ENCODE data around the gene PLBD2. TPM values are rescaled to one million over a fixed set of nuclear protein-coding genes. Genes with fewer than 3 reads are reported as not detected.

Gene PLBD2, protein sequence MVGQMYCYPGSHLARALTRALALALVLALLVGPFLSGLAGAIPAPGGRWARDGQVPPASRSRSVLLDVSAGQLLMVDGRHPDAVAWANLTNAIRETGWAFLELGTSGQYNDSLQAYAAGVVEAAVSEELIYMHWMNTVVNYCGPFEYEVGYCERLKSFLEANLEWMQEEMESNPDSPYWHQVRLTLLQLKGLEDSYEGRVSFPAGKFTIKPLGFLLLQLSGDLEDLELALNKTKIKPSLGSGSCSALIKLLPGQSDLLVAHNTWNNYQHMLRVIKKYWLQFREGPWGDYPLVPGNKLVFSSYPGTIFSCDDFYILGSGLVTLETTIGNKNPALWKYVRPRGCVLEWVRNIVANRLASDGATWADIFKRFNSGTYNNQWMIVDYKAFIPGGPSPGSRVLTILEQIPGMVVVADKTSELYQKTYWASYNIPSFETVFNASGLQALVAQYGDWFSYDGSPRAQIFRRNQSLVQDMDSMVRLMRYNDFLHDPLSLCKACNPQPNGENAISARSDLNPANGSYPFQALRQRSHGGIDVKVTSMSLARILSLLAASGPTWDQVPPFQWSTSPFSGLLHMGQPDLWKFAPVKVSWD
- 24.2 TPM for polyA plus RNA-seq (2012; ENCODE audit: insufficient read length, low read depth)

DNA sequence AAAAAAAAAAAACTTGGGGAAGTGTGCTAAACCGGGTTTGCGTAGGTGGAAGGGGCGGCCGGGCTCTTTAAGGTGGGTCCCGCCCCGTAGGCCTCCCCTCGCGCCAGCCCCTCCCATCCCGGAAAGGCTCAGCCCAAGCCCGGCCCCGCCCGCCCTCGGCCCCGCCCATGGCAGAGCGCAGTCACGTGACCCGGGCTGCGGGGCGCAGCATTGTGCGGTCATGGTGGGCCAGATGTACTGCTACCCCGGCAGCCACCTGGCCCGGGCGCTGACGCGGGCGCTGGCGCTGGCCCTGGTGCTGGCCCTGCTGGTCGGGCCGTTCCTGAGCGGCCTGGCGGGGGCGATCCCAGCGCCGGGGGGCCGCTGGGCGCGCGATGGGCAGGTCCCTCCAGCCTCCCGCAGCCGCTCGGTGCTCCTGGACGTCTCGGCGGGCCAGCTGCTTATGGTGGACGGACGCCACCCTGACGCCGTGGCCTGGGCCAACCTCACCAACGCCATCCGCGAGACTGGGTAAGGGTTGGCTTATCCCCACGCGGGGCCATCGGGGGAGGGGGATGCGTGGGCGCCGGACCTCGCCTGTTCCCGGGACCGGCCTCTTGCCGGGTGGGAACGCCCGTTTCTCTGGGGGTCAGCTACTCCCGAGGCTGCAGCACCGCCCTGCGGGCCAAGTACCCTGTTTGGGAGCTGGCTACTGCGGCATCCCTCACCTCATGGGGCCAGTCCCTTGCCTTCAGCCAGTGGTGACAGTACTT lies at the start of gene PLBD2:
Gene PLBD2, plus strand, starts transcription at position 207 of the 752 bp plus-strand sequence. Its CDS starts 14 bp downstream, at position 221.
- TF ChIP-seq POLR2AphosphoS5 (IDR thresholded peaks at IDR 0.05; ENCODE audit: low read depth, low read length) (peak; percentile 72), TAF1 (IDR thresholded peaks at IDR 0.05; ENCODE audit: borderline replicate concordance, insufficient read depth, low read length) (no peak), FOXP2 (optimal IDR thresholded peaks at IDR 0.05; ENCODE audit: borderline replicate concordance, extremely low read depth, extremely low read length, insufficient read depth) (peak; percentile 86), SIN3A (IDR thresholded peaks at IDR 0.05; ENCODE audit: borderline replicate concordance, insufficient read depth, low read length) (peak; percentile 40; the same call in 1 of the 2 replicates)
- TF ChIP-seq, protein P1, sequence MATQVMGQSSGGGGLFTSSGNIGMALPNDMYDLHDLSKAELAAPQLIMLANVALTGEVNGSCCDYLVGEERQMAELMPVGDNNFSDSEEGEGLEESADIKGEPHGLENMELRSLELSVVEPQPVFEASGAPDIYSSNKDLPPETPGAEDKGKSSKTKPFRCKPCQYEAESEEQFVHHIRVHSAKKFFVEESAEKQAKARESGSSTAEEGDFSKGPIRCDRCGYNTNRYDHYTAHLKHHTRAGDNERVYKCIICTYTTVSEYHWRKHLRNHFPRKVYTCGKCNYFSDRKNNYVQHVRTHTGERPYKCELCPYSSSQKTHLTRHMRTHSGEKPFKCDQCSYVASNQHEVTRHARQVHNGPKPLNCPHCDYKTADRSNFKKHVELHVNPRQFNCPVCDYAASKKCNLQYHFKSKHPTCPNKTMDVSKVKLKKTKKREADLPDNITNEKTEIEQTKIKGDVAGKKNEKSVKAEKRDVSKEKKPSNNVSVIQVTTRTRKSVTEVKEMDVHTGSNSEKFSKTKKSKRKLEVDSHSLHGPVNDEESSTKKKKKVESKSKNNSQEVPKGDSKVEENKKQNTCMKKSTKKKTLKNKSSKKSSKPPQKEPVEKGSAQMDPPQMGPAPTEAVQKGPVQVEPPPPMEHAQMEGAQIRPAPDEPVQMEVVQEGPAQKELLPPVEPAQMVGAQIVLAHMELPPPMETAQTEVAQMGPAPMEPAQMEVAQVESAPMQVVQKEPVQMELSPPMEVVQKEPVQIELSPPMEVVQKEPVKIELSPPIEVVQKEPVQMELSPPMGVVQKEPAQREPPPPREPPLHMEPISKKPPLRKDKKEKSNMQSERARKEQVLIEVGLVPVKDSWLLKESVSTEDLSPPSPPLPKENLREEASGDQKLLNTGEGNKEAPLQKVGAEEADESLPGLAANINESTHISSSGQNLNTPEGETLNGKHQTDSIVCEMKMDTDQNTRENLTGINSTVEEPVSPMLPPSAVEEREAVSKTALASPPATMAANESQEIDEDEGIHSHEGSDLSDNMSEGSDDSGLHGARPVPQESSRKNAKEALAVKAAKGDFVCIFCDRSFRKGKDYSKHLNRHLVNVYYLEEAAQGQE (IDR thresholded peaks at IDR 0.05; ENCODE audit: insufficient read depth in 1 of 2, low read depth in 2 of 2, low read length in 2 of 2) = peak; percentile 83 to 92

DNA sequence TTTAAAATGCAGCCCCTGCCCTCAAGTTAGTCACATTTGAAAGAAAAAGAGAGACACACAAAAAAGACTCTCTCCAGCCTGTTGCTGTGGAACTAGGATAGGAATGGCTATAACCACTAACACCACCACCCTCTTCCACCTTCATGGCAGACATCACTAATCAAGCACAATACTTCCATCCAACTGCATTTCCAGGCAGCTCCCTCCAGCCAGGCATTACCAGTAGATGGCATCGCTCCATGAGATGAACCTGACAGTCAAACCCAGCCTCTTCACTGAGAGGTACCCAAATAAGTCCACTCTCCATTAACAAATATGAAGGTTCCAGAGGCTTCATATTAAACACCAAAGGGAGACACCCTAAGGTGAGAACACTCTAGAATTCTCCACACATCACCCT lies 47.9 kb upstream of the PLBD2 start:
- TF ChIP-seq TAF1 (IDR thresholded peaks at IDR 0.05; ENCODE audit: borderline replicate concordance, insufficient read depth, low read length) (no peak), POLR2AphosphoS5 (IDR thresholded peaks at IDR 0.05; ENCODE audit: low read depth, low read length) (no peak), SIN3A (IDR thresholded peaks at IDR 0.05; ENCODE audit: borderline replicate concordance, insufficient read depth, low read length) (no peak), FOXP2 (optimal IDR thresholded peaks at IDR 0.05; ENCODE audit: borderline replicate concordance, extremely low read depth, extremely low read length, insufficient read depth) (no peak)
- TF ChIP-seq, protein P1 (IDR thresholded peaks at IDR 0.05; ENCODE audit: insufficient read depth in 1 of 2, low read depth in 2 of 2, low read length in 2 of 2) = no peak

DNA sequence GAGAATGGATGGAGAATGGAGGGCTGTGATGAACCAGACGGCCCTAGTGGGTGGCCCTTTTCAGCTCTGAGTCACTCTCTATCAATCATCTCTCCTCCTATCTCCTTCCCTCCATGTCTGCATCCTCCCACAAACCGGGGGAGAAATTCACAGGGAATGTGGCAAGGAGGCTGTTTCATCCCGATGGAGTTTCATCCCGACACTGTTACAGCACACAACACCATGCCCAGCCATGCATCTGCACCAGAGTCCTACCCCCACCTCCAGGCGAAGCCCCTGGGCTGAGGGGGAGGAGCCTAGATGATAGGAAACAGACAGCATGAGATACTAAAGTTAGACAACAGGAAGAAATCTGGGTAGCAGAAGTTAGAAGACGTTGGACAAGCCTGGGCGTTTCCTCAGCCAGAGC lies 44.3 kb upstream of the PLBD2 start:
- TF ChIP-seq TAF1 (IDR thresholded peaks at IDR 0.05; ENCODE audit: borderline replicate concordance, insufficient read depth, low read length) (no peak), FOXP2 (optimal IDR thresholded peaks at IDR 0.05; ENCODE audit: borderline replicate concordance, extremely low read depth, extremely low read length, insufficient read depth) (peak; percentile 43)

DNA sequence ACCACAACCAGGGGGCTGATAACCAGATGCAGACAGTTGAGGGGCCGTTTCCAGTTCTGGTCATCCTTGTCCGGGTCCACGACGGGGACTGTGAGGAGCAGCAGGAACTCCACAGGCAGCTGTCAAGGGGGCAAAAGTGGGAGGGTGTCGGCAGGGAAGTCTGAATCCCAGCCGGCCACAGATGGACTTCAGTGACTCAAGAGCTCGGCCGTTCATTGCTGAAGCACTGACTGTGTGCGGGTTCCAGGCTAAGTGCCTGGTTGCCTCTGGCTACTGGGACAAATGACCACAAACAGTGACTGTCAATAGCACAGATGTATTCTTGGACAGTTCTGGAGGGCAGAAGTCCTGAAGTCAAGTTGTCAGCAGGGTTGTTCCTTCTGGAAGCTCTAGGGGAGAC lies 43.0 kb upstream of the PLBD2 start:
- TF ChIP-seq, protein P1 (IDR thresholded peaks at IDR 0.05; ENCODE audit: insufficient read depth in 1 of 2, low read depth in 2 of 2, low read length in 2 of 2) = no peak
- TF ChIP-seq FOXP2 (optimal IDR thresholded peaks at IDR 0.05; ENCODE audit: borderline replicate concordance, extremely low read depth, extremely low read length, insufficient read depth) (no peak), POLR2AphosphoS5 (IDR thresholded peaks at IDR 0.05; ENCODE audit: low read depth, low read length) (no peak), TAF1 (IDR thresholded peaks at IDR 0.05; ENCODE audit: borderline replicate concordance, insufficient read depth, low read length) (no peak), SIN3A (IDR thresholded peaks at IDR 0.05; ENCODE audit: borderline replicate concordance, insufficient read depth, low read length) (no peak)

DNA sequence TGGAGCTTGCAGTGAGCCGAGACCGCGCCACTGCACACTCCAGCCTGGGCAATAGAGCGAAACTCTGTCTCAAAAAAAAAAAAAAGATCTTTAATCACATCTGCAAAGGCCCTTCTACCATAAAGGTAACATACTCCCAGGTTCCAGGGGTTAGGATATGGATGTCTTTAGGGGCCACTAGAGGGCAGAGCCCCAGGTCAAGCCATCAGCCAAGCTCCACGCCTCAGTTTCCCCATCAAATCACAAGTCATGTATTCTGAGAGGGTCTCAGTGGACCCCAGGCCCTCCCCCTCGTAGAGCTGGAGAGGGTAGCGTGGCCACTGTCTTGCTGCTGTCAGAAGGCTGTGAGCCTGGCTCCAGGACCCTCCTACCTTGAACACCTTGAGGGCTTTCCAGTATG lies 42.2 kb upstream of the PLBD2 start:
- no peak for TF ChIP-seq TAF1 (IDR thresholded peaks at IDR 0.05; ENCODE audit: borderline replicate concordance, insufficient read depth, low read length)
- TF ChIP-seq FOXP2 (optimal IDR thresholded peaks at IDR 0.05; ENCODE audit: borderline replicate concordance, extremely low read depth, extremely low read length, insufficient read depth) = no peak
- TF ChIP-seq POLR2AphosphoS5 (IDR thresholded peaks at IDR 0.05; ENCODE audit: low read depth, low read length) = no peak
- TF ChIP-seq SIN3A (IDR thresholded peaks at IDR 0.05; ENCODE audit: borderline replicate concordance, insufficient read depth, low read length) = no peak
- TF ChIP-seq, protein P1 (IDR thresholded peaks at IDR 0.05; ENCODE audit: insufficient read depth in 1 of 2, low read depth in 2 of 2, low read length in 2 of 2) = no peak
